HG03045 (cell line): ENCODE data around the gene INSRR.

Experiments
- ATAC-seq: cut with Tn5 transposase; IDR thresholded peaks from one replicate; pipeline ENCODE4 v1.9.1; 2021; ENCODE audit warnings: mild to moderate bottlenecking, moderate library complexity; ENCODE audit not compliant: unreplicated experiment

Gene INSRR

DNA sequence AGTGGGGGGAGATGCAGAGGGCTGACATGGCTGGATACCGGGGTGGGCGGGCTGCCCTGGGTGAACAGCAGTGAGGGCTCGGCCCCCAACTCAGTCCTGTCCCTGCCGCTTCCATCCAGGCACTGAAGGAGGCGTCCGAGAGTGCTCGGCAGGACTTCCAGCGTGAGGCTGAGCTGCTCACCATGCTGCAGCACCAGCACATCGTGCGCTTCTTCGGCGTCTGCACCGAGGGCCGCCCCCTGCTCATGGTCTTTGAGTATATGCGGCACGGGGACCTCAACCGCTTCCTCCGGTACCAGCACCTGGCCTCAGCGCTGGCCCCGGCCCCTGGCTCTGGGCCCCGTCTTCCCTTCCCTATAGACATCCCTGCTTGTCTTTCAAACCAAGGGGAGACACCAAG lies 17.4 kb upstream of the INSRR start:
- no peak for ATAC-seq

DNA sequence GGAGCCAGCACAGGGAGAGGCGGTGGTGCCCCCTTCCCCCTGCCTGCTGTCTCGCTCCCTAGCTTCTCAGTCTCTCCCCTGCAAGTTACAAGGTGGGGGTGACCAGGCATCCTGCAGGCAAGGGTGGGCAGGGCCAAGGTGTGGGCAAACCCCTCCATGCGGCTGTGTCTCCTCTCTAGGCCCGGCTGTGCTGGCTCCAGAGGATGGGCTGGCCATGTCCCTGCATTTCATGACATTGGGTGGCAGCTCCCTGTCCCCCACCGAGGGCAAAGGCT lies 16.4 kb upstream of the INSRR start:
- no peak for ATAC-seq

DNA sequence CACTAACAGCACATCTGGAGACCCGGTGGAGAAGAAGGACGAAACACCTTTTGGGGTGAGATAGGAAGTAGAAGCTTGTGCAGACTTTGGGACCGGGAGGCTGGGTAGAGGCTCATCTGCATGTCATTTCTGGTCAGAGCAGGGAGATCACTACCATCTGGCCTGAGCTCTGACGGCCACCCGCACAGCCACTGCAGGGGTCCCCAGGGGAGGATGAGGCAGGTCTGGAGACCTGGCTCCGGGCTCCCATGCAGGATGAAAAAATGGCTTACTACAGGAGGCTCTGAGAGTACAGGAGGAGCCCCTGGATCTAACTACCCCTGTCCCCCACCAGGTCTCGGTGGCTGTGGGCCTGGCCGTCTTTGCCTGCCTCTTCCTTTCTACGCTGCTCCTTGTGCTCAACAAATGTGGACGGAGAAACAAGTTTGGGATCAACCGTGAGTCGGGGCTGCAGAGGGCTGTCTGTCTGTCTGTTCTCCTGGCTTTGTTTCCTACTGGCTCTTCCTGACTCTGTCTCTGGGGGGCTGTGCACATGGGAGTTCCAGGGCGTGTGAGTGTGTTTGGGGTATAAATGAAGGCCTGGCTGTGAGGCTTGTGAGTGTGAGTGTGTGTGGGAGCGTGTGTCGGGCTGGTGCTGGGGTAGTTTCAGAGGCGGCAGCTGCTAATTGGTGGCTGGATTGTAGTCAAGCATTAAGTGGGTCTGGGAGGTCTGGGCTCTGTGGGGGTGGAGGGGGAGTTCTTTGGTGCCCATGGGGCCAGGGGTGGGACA lies 15.8 kb upstream of the INSRR start:
- ATAC-seq: no peak

DNA sequence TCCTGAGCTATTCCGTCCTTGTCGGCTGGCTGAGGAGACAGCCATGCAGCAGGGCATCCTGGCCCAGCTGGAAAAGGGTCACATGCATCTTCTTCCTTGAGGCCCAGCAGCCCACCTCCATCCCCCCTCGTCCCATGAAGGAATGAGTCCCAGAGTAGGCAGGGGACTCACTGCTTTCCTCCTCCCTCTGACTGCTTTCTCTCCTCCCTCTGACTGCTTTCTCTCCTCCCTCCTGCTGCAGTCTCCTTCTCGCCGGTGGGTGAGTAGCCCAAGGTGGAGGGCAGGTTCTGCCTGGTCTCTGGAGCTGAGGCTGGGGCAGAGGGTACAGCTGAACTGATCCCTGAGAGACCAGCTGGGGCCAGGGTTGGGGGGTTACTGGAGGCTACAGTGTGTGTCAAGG lies 15.2 kb upstream of the INSRR start:
- no peak for ATAC-seq

DNA sequence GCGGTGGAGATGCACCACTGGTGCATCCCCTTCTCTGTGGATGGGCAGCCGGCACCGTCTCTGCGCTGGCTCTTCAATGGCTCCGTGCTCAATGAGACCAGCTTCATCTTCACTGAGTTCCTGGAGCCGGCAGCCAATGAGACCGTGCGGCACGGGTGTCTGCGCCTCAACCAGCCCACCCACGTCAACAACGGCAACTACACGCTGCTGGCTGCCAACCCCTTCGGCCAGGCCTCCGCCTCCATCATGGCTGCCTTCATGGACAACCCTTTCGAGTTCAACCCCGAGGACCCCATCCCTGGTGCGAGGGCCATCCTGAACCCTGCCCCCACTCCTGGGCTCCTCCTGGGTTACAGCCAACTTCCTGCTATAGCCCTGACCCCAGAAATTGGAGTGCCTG lies 14.7 kb upstream of the INSRR start:
- ATAC-seq: no peak

DNA sequence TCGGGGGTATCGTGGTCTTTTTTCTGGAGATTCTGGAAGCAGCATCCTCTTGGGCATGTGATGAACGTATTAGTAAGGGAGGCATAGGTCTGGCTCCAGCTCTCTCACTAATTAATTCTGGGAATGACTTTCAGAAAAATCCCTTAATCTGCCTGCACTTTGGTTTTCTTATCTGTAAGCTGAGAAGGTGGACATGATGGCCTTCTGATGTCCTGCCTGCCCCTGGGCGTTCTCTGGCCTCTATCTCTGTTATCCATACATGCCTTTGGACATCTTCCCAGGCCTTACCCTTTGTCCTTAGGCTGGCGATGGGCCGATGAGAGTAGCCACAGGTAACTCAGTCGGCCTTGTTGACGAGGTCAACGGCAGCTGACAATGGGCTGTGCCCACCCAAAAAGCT lies 10.5 kb upstream of the INSRR start:
- no peak for ATAC-seq

DNA sequence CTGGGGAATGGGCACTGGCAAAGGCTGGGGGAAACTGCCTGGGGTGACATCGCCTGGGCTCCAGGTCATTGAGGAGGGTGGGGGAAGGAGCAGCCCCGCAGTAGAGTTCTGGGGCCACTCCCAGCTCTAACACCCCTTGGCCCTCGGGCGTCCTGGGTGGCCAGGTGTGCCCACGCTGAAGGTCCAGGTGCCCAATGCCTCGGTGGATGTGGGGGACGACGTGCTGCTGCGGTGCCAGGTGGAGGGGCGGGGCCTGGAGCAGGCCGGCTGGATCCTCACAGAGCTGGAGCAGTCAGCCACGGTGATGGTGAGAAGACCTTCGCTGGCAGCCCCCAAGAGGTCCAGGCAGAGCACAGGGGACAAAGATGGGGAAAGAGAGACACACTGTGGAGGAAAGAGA lies 9.4 kb upstream of the INSRR start:
- no peak for ATAC-seq

DNA sequence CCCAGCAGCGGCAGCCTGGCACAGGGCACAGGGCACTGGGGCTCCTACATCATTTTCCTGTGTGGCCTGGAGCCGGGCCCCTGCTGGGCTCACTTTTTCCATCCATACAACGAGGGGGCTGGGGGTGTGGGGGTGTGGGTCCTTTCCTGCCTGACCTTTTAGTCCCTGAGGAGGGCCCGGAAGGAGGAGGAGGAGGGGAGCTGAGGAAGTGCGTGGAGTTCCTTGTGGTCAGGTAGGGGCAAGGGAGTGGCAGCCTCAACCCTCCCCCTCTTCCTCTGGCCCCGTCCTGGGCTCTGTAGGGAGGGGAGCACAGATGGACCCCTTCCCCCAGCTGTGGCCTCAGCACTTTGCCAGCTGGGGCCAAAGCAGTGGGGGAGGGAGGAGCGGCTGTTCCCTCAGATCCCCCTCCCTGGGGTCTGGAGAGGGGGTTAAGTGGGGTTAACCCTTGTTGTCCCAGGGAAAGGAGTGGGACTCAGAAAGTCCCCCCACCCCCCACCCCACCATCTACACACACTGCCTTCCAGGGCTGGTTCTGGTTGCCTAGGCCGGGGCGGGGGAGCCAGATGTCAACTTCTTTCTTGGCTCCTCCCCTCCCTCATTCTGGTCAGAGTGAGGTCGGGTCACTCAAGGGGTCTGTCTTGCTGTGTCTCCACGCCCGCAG lies 7.5 kb upstream of the INSRR start:
- ATAC-seq: no peak

DNA sequence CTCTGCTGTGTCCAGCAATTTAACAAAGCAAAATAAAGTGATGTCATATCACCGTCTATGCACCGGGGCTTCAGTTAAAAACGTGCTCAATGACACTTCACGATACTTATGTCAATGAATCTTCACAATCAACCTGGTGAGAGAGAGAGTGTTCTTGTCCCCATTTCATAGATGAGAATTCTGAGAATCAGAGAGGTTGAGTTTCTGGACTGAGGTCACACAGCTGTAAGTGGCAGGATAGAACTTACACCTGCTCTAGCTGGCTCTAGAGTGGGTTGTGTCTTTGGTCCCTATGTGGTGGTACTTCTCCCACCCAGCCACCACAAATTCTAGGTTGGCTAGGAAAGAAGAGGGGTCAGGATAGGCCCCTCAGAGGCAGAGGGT lies 6.9 kb upstream of the INSRR start:
- no peak for ATAC-seq

DNA sequence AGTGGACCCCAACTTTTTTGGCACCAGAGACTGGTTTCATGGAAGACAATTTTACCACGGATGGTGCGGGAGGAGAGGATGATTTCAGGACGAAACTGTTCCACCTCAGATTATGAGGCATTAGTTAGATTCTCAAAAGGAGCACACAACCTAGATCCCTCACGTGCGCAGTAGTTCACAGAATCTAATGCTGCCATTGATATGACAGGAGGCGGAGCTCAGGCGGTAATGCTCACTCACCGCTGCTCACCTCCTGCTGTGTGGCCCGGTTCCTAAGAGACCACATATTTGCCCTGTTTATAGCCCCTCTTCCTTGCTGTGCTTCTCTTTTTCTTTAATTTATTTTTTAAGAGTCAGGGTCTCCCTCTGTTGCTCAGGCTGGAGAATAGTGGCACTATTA lies 6.3 kb upstream of the INSRR start:
- ATAC-seq: no peak

DNA sequence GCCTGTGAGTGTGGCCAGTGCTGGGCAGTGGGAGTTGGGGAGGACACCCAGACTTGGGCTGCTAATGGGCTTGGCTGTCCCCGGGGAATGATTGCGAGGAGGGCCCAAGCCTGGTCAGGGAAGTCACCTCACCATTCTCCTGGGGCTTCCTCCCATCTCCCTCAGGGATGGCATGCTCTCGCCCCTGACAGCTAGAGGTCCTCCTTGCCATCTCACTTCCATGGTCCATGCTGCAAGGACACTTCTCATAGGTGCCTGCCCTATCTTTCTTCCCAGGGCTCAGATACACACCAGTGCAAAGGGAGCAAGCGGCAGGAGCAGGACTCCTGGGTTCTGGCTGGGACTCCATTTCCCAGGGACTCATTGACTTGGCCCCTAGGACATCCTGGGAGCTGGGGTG lies 5.9 kb upstream of the INSRR start:
- ATAC-seq: no peak

DNA sequence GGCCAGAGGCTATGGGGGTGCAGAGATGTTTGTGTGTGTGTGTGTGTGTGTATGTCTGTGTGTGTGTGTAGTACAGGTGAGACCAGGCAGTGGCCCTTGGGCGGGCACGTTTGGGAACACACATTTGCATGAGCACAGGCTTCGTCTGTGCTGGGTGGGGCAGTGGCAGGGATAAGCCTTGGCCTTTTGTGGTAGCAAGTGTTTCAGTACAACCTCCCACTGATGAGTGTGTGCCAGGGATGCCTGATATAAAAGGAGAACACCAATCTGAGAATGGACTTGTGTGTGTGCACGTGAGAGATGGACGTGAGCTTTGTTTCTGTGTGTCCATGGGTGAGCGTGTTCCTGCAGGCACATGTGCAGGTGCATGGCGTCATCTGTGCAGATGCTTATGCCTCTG lies 4.7 kb upstream of the INSRR start:
- no peak for ATAC-seq

DNA sequence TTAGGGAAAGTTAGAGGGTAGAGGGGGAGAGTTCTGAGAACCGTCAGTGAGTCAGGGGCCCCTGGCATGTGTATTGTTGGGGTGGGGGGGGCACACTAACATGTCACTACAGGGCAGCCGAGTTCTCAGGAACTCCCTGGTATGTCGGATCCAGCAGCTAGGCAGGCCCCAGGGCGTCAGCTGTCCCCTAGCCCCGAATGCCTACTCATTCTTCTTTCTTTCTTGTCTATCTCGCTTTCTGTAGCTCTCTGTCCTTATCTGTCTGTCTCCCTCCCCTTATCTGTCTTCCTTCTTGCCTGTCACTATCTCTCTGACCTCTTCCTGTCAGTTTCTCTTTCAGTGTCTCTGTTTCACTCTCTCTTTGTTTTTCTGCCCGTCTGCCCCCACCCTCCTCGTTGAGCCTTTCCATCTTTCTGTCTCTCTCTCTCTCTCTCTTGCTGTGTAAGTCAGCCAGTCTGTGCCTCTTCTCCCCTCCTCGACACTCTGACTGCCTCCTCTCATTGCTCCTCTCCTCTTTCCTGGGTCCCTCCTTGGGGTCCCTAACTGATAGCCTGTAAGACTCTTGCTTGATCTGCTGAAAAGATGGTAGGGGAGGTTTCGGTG lies 4.2 kb upstream of the INSRR start:
- no peak for ATAC-seq

DNA sequence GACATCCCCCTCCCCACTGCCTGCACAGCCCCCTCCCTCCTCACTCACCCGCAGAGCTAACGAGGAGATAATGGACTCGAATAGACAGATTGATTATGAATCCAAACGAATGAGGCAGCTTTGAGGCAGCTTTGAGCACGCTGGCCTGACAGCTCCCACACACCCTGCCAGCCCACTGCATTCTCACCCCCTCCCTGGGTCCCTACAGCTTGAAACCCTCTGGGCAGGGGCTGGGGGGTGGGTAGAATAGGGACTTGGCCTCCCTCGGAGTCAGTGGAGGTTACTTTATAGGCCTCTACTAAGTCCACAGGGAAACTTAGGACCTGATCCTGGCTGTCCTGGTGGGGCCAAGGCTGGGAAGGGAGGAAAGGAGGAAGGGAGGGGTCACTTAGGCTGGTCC lies 3.7 kb upstream of the INSRR start:
- ATAC-seq: no peak

DNA sequence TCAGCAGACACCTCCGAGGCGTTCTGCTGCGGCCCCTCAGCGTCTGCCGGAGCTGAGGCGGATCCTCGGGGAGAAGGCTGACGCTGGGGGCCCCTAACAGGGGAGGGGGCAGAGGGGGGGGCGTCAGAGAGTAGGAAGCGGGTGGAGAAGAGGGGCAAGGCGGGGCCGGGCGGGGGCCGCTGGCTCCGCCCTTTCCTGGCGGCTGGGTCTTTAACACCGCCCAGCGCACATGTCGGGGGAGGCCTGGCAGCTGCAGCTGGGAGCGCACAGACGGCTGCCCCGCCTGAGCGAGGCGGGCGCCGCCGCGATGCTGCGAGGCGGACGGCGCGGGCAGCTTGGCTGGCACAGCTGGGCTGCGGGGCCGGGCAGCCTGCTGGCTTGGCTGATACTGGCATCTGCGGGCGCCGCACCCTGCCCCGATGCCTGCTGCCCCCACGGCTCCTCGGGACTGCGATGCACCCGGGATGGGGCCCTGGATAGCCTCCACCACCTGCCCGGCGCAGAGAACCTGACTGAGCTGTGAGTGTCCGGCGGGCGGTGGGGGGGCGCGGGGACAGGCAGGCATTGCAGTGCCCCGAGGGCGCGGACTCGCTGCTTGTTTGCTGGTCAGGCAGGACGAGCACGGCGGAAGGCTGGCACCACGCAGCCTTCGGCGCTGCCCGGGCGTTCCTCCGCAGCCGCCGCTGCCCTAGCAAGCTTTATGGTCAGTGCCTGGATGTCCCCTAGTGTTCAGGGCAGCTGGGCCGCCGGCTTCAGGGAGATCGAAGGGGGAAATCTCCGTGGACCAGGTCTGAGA lies 1.9 kb upstream of the INSRR start, which contains the start of gene NTRK1:
TSS of gene NTRK1 (plus strand) at position 238 of the 796 bp plus-strand sequence. CDS start at position 308, 70 bp downstream.
- no peak for ATAC-seq

DNA sequence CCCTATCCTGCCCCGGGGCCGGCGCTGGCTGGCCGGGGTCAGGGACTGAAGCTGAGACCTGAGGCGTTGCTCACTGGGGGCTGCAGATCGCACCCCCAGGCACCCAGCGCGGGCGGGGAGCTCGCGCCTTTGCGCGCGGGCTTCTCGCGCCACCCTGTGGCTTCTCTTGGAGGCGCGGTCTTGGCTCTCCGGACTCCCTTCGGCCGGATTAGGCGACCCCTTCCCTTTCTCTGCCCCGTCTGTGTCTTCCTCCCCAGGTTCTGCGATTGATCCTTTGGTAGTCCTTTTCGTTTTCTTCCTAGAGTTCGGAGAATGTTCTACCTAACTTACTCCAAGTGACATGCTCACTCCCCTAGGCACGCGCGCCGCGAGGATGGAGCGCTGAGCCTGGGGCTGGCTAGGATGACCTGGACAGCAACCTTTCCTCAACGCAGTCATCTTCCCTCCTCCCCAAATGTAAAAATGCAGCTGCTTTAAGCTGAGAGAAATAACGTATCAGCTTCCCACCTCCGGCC lies 1.3 kb upstream of the INSRR start:
- no peak for ATAC-seq

DNA sequence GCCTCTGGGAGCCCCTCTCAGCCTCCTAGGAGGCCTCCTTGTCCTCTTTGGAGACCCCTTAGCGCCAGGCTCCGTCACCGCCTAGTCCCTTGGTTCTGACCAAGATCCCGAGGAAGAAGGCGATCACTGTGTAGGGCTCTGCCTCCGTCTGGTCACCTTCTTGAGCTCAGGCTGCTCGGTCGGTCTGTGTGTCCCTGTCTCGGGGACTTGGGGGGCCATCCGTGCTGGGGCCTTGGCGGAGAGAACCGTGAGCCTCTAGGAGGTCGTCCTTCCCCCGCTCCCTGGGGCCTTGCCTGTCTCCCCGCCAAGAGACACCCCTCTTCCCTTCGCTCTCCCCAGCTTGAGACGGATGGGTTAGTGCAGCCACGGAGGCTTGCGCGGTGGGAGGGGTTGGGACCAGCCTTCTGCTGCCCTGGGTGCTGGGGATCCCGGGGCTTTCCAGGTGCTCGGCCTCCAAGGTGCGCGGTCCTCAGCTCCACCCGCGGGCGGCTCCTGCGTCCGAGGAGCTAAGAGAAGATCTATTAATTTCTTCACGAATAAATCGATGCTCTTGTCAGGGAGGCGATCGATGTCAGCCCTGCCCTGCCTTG lies 701 bp upstream of the INSRR start:
- ATAC-seq: no peak

DNA sequence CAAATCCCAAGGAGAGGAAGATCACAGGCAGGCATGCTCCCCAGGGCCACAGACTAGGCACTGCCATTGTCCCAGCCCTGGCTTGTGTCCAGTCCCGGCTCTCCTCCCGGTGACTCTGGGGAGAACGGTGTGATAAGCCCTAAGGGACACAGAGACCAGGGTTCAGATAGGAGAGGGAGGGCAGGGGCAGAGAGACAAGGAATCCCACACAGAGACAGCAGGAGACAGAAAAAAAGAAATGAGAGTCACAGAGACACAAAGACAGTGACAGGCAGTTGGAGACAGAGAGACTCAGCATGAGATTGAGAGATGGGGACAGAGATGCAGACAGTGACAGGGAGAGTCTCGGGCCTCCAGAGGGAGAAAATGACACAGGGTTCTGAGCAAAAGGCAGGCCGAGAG lies 361 bp downstream of the INSRR start:
- ATAC-seq: no peak

DNA sequence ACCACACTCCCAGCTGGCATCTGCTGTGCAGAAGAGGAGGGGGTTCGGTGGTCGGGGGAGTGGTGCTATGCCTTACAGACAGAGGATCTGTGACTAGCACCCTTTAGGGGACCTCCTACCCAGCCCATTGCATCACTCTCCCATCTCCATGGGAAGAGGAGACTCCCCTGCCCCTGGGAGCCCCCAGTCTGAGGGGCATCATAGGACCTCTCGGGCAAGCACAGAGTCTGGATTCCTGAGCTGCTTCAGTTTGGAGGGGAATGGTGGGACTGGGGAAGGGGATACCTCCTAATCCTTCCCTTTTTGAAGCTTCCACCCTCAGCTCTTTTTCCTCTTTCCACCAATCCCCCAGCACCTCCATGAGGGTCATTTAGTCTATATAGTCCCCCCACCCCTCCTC lies 1.4 kb downstream of the INSRR start:
- ATAC-seq: no peak

DNA sequence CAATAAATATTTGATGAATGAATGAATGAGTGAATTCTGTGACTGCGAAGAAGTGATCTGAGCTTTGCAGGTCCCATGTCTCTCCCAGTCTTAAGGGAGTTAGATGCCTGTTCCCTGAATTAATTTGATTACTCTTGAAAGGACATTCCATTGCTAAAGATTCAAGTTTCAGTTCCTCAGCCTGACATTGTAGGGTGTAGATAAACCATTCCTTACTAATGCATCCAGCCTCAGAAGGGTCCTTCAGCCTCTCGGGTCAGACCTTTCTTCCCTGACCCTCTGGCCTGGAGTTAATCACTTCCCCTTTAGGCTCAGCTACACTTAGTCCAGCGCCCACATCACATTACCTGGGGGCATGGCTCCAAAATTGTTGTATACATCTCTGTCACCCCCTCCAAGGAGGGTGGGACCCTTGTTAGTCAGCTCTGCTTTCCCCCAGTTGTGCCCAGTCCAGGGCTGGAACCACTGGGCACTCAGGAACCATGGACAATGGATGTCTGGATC lies 2.6 kb downstream of the INSRR start:
- no peak for ATAC-seq

DNA sequence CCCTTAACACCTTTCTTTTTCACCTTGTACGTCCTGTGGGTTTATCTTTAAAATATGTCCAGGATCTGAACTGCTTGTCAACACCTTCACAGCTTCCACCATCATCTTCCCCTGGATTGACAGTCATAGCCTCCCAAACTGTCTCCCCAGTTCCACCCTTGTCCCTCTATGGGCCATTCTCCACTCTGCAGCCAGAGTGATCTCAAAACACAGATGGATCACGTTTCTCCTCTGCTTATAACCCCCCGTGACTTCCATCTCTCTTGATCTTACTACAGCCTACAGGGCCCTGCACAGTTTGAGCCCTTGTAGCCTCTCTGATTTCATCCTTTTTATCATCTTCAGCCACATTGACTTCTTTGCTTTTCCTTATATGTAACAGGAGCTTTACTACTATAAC lies 4.3 kb downstream of the INSRR start:
- no peak for ATAC-seq
